Activated naive CD4-positive, alpha-beta T cell treated with anti-CD3 and anti-CD28 coated beads, Interleukin-2, amount 50 U/mL, for 16 hours (primary cell): Measurements from ENCODE around the gene CLSTN1.

Experiments used
- DNase-seq: peaks from one replicate; pipeline ENCODE4 v3.0.0-alpha.2; 2020

CLSTN1 gene

GRCh38 chr1:9850442-9851162, 26.8 kb upstream of the CLSTN1 start:
- DNase-seq, result no peak

GRCh38 chr1:9849691-9850441, 26.1 kb upstream of the CLSTN1 start:
- DNase-seq, result no peak

GRCh38 chr1:9848022-9848421, 24.3 kb upstream of the CLSTN1 start:
- no peak for DNase-seq

GRCh38 chr1:9847269-9847668, 23.5 kb upstream of the CLSTN1 start:
- DNase-seq, result no peak

- no peak for DNase-seq
Observed at GRCh38 chr1:9846611-9847171, 22.9 kb upstream of the CLSTN1 start.

GRCh38 chr1:9845914-9846313, 22.1 kb upstream of the CLSTN1 start:
- no peak for DNase-seq

- DNase-seq, result no peak
Observed at GRCh38 chr1:9844756-9845155, 21.0 kb upstream of the CLSTN1 start.

GRCh38 chr1:9844106-9844505, 20.3 kb upstream of the CLSTN1 start:
- no peak for DNase-seq

GRCh38 chr1:9843576-9843945, 19.8 kb upstream of the CLSTN1 start:
- no peak for DNase-seq

- no peak for DNase-seq
Observed at GRCh38 chr1:9842781-9843575, 19.2 kb upstream of the CLSTN1 start.

GRCh38 chr1:9842073-9842711, 18.4 kb upstream of the CLSTN1 start:
- no peak for DNase-seq

- no peak for DNase-seq
Observed at GRCh38 chr1:9841460-9841859, 17.7 kb upstream of the CLSTN1 start.

- no peak for DNase-seq
Observed at GRCh38 chr1:9840176-9840575, 16.4 kb upstream of the CLSTN1 start.

GRCh38 chr1:9838946-9839345, 15.2 kb upstream of the CLSTN1 start:
- no peak for DNase-seq

GRCh38 chr1:9836632-9836960, 12.8 kb upstream of the CLSTN1 start:
- no peak for DNase-seq

- DNase-seq, result no peak
Observed at GRCh38 chr1:9835758-9836631, 12.2 kb upstream of the CLSTN1 start.

- DNase-seq, result no peak
Observed at GRCh38 chr1:9835404-9835757, 11.6 kb upstream of the CLSTN1 start.

- no peak for DNase-seq
Observed at GRCh38 chr1:9833632-9834031, 9.9 kb upstream of the CLSTN1 start.

GRCh38 chr1:9827558-9828185, 3.9 kb upstream of the CLSTN1 start:
- no peak for DNase-seq

GRCh38 chr1:9826616-9827015, 2.9 kb upstream of the CLSTN1 start:
- no peak for DNase-seq

- DNase-seq, result no peak
Observed at GRCh38 chr1:9826087-9826486, 2.3 kb upstream of the CLSTN1 start.
